ENCODE measurements around the gene RNF220. TPM values are rescaled to one million over a fixed set of nuclear protein-coding genes. Genes with fewer than 3 reads are reported as not detected.

RNF220 gene
- total RNA-seq, 1 experiment from 2014 or later, result 92.4 TPM

GRCh38 chr1:44543786-44544185, 138.7 kb downstream of the RNF220 start:
- TF ChIP-seq, protein P1, sequence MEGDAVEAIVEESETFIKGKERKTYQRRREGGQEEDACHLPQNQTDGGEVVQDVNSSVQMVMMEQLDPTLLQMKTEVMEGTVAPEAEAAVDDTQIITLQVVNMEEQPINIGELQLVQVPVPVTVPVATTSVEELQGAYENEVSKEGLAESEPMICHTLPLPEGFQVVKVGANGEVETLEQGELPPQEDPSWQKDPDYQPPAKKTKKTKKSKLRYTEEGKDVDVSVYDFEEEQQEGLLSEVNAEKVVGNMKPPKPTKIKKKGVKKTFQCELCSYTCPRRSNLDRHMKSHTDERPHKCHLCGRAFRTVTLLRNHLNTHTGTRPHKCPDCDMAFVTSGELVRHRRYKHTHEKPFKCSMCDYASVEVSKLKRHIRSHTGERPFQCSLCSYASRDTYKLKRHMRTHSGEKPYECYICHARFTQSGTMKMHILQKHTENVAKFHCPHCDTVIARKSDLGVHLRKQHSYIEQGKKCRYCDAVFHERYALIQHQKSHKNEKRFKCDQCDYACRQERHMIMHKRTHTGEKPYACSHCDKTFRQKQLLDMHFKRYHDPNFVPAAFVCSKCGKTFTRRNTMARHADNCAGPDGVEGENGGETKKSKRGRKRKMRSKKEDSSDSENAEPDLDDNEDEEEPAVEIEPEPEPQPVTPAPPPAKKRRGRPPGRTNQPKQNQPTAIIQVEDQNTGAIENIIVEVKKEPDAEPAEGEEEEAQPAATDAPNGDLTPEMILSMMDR (IDR thresholded peaks at IDR 0.05; ENCODE audit: insufficient read depth in 1 of 2, low read depth in 1 of 2, low read length in 1 of 2, severe bottlenecking in 1 of 2, unreplicated experiment in 1 of 2), result no peak
- H3K4me1 Mint-ChIP-seq (ENCODE audit: low read depth, unreplicated experiment), result no peaks in the 10 kb centered on the region
- Histone ChIP-seq H3K4me1 (no peaks in the 10 kb centered on the region), H3K9me3 (no peaks in the 10 kb centered on the region), H3K4me3 (ENCODE audit: low read depth, low read length) (no peak overlapping the region), H3K36me3 (ENCODE audit: control insufficient read depth, insufficient read depth, low read length) (no peaks in the 10 kb centered on the region), H3K27me3 (replicated peaks; ENCODE audit: control insufficient read depth, insufficient read depth, low read length) (no peaks in the 10 kb centered on the region)
- intact Hi-C loops (cut with micrococcal nuclease; ENCODE audit: unreplicated experiment), result no loop called here
- no peak for DNase-seq
- ChIA-PET CTCF (no interaction called here), POLR2A (no interaction called here)
- H3K27me3 Mint-ChIP-seq (ENCODE audit: insufficient read depth, unreplicated experiment), result peaks cover 3% of the 10 kb centered on the region
- H3K36me3 Mint-ChIP-seq (ENCODE audit: insufficient read depth, unreplicated experiment), result no peaks in the 10 kb centered on the region
- H3K27ac Mint-ChIP-seq (ENCODE audit: unreplicated experiment), result no peak overlapping the region
- no TSS peak for BruUV-seq (replicated peaks)
- H3K9me3 Mint-ChIP-seq (ENCODE audit: unreplicated experiment), result no peaks in the 10 kb centered on the region
- no peak overlapping the region for H3K4me3 Mint-ChIP-seq (ENCODE audit: unreplicated experiment)

DNA sequence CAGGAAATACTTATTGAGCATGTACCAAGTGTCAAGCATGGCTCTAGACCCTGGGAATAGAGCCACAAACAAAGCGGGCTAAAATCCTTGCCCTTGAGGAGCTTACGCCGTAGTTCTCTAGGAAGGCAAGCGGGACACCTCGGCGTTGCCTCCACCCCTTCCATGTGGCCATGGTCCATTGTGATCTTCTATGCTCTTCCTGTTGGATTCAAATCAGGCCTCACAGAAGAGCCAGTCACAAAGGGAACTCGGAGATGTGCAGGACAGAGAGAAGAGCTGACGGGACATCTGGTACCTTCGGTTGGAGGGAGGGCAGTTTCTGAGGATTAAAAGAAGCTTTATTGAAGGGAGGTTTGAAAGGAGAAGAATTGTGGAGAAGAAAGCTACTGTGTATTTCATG, 139.9 kb downstream of the RNF220 start:
- no TSS peak for BruUV-seq (replicated peaks)
- H3K4me1 Mint-ChIP-seq (ENCODE audit: low read depth, unreplicated experiment), result no peaks in the 10 kb centered on the region
- intact Hi-C loops (cut with micrococcal nuclease; ENCODE audit: unreplicated experiment), result no loop called here
- no peaks in the 10 kb centered on the region for H3K9me3 Mint-ChIP-seq (ENCODE audit: unreplicated experiment)
- ChIA-PET POLR2A (no interaction called here), CTCF (no interaction called here)
- peaks cover 3% of the 10 kb centered on the region for H3K27me3 Mint-ChIP-seq (ENCODE audit: insufficient read depth, unreplicated experiment)
- Histone ChIP-seq H3K9me3 (no peaks in the 10 kb centered on the region), H3K4me1 (no peaks in the 10 kb centered on the region), H3K4me3 (ENCODE audit: low read depth, low read length) (no peak overlapping the region), H3K36me3 (ENCODE audit: control insufficient read depth, insufficient read depth, low read length) (no peaks in the 10 kb centered on the region), H3K27me3 (replicated peaks; ENCODE audit: control insufficient read depth, insufficient read depth, low read length) (no peaks in the 10 kb centered on the region)
- TF ChIP-seq, protein P1 (IDR thresholded peaks at IDR 0.05; ENCODE audit: insufficient read depth in 1 of 2, low read depth in 1 of 2, low read length in 1 of 2, severe bottlenecking in 1 of 2, unreplicated experiment in 1 of 2), result no peak
- H3K4me3 Mint-ChIP-seq (ENCODE audit: unreplicated experiment), result no peak overlapping the region
- no peak for DNase-seq
- no peak overlapping the region for H3K27ac Mint-ChIP-seq (ENCODE audit: unreplicated experiment)
- H3K36me3 Mint-ChIP-seq (ENCODE audit: insufficient read depth, unreplicated experiment), result no peaks in the 10 kb centered on the region

- TF ChIP-seq, protein P1 (IDR thresholded peaks at IDR 0.05; ENCODE audit: insufficient read depth in 1 of 2, low read depth in 1 of 2, low read length in 1 of 2, severe bottlenecking in 1 of 2, unreplicated experiment in 1 of 2), result no peak
- intact Hi-C loops (cut with micrococcal nuclease; ENCODE audit: unreplicated experiment), result no loop called here
- Mint-ChIP-seq H3K4me3 (ENCODE audit: unreplicated experiment) (no peak overlapping the region), H3K27ac (ENCODE audit: unreplicated experiment) (no peak overlapping the region), H3K36me3 (ENCODE audit: insufficient read depth, unreplicated experiment) (no peaks in the 10 kb centered on the region), H3K9me3 (ENCODE audit: unreplicated experiment) (no peaks in the 10 kb centered on the region), H3K27me3 (ENCODE audit: insufficient read depth, unreplicated experiment) (peaks cover 3% of the 10 kb centered on the region), H3K4me1 (ENCODE audit: low read depth, unreplicated experiment) (no peaks in the 10 kb centered on the region)
- CTCF ChIA-PET, result no interaction called here
- Histone ChIP-seq H3K27me3 (replicated peaks; ENCODE audit: control insufficient read depth, insufficient read depth, low read length) (no peaks in the 10 kb centered on the region), H3K36me3 (ENCODE audit: control insufficient read depth, insufficient read depth, low read length) (no peaks in the 10 kb centered on the region), H3K4me3 (ENCODE audit: low read depth, low read length) (no peak overlapping the region), H3K9me3 (no peaks in the 10 kb centered on the region), H3K4me1 (no peaks in the 10 kb centered on the region)
- POLR2A ChIA-PET, result no interaction called here
- DNase-seq, result no peak
- no TSS peak for BruUV-seq (replicated peaks)
Observed at GRCh38 chr1:44545961-44546360, 140.9 kb downstream of the RNF220 start.

All from Caco-2 (cell line).